Prostate gland (tissue), 2 donors: ENCODE results near the gene SASH1.

ENCODE experiments used
- POLR2AphosphoS5 ChIP-seq: sonication (generic); formaldehyde crosslinking; IDR thresholded peaks from one replicate; pipeline ENCODE4 v1.6.1; 2017; ENCODE audit warnings: antibody characterized with exemption
- TF ChIP-seq, protein P1 (sequence below), 4 experiments: fragments of 200-600 bp in 2 of 4; fragments of 450-650 bp in 2 of 4; sonication (generic) in 2 of 4; IDR thresholded peaks; 1 replicate in 3 of 4; 2 replicates in 1 of 4; pipeline ENCODE4 v1.5.1; 2016 to 2019; ENCODE audit warnings: antibody characterized with exemption in 4 of 4, mild to moderate bottlenecking in 2 of 4, moderate library complexity in 2 of 4

- TF ChIP-seq, protein P1, sequence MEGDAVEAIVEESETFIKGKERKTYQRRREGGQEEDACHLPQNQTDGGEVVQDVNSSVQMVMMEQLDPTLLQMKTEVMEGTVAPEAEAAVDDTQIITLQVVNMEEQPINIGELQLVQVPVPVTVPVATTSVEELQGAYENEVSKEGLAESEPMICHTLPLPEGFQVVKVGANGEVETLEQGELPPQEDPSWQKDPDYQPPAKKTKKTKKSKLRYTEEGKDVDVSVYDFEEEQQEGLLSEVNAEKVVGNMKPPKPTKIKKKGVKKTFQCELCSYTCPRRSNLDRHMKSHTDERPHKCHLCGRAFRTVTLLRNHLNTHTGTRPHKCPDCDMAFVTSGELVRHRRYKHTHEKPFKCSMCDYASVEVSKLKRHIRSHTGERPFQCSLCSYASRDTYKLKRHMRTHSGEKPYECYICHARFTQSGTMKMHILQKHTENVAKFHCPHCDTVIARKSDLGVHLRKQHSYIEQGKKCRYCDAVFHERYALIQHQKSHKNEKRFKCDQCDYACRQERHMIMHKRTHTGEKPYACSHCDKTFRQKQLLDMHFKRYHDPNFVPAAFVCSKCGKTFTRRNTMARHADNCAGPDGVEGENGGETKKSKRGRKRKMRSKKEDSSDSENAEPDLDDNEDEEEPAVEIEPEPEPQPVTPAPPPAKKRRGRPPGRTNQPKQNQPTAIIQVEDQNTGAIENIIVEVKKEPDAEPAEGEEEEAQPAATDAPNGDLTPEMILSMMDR (IDR thresholded peaks at IDR 0.05), result no peak
- no peak for TF ChIP-seq POLR2AphosphoS5
Observed at GRCh38 chr6:148455225-148455624, 112.6 kb downstream of the SASH1 start.
